Effector memory CD8-positive, alpha-beta T cell (primary cell): ENCODE results near the gene ZNF879.
A peak's percentile ranks its signal among the peaks of the same experiment; 100 is the strongest.

Experiments used
- ATAC-seq: fragments of 150-1000 bp; cut with Tn5 transposase; replicated peaks from 2 replicates; pipeline ENCODE4 v1.10.0; 2021; ENCODE audit warnings: mild to moderate bottlenecking, moderate library complexity
- DNase-seq, 3 experiments: peaks; one replicate each; pipeline ENCODE4 v3.0.0; 2021
- H3K27ac Mint-ChIP-seq, 2 donors: one replicate each; pipeline ENCODE4 v1.8.0; 2022; ENCODE audit warnings: mild to moderate bottlenecking in 2 of 2, mixed read lengths in 2 of 2, moderate library complexity in 2 of 2
- H3K27me3 Mint-ChIP-seq, 2 donors: one replicate each; pipeline ENCODE4 v1.8.0; 2022; ENCODE audit warnings: mixed read lengths in 2 of 2
- H3K36me3 Mint-ChIP-seq: one replicate; pipeline ENCODE4 v1.8.0; 2022; ENCODE audit warnings: mild to moderate bottlenecking, moderate library complexity, mixed read lengths; ENCODE audit not compliant: insufficient read depth
- H3K4me1 Mint-ChIP-seq, 2 donors: one replicate each; pipeline ENCODE4 v1.8.0; 2022; ENCODE audit warnings: low read depth in 2 of 2, mixed read lengths in 2 of 2
- H3K4me3 Mint-ChIP-seq, 2 donors: one replicate each; pipeline ENCODE4 v1.8.0; 2022; ENCODE audit warnings: mild to moderate bottlenecking in 2 of 2, mixed read lengths in 2 of 2, moderate library complexity in 2 of 2
- H3K9me3 Mint-ChIP-seq, 2 donors: one replicate each; pipeline ENCODE4 v1.8.0; 2022; ENCODE audit warnings: mixed read lengths in 2 of 2
- total RNA-seq, 9 experiments: gene quantifications; one replicate each; lab custom pipeline; 2026; lab: John Stamatoyannopoulos, UW

Gene ZNF879
- 5.3 to 24.6 (median 11.4) reads per million in 9 experiments for total RNA-seq

GRCh38 chr5:179023528-179024189 is at the start of gene ZNF879:
Gene ZNF879, plus strand, starts transcription at chr5:179023804. Its CDS starts 1,201 bp downstream, at chr5:179025005.
- Mint-ChIP-seq H3K36me3 (peaks cover 22% of the 10 kb centered on the region), H3K27me3 (no peaks in the 10 kb centered on the region), H3K4me1 (peaks cover 3 to 10% of the 10 kb centered on the region in 2 donors), H3K27ac (peak within 1 kb of the TSS; percentile 56 to 92), H3K4me3 (peak within 1 kb of the TSS; percentile 92 to 95), H3K9me3 (peaks cover under 1 to 18% of the 10 kb centered on the region in 2 donors)
- peak; percentile 90 to 92 (median 90) for DNase-seq
- peak; percentile 92 for ATAC-seq

GRCh38 chr5:178981381-178981780 is 42.2 kb upstream of the ZNF879 start:
- Mint-ChIP-seq H3K27ac (no peak overlapping the region), H3K9me3 (peaks cover 5 to 17% of the 10 kb centered on the region in 2 donors), H3K36me3 (no peaks in the 10 kb centered on the region), H3K4me3 (no peak overlapping the region), H3K4me1 (no peaks in the 10 kb centered on the region), H3K27me3 (peaks cover 10 to 17% of the 10 kb centered on the region in 2 donors)
- ATAC-seq = no peak
- no peak for DNase-seq

- ATAC-seq (no peak), DNase-seq (no peak)
- Mint-ChIP-seq H3K27me3 (peaks cover 5 to 17% of the 10 kb centered on the region in 2 donors), H3K36me3 (no peaks in the 10 kb centered on the region), H3K4me3 (no peak overlapping the region), H3K4me1 (no peaks in the 10 kb centered on the region), H3K27ac (no peak overlapping the region), H3K9me3 (peaks cover under 1 to 15% of the 10 kb centered on the region in 2 donors)
These were observed 40.7 kb upstream of the ZNF879 start for GRCh38 chr5:178982941-178983340.

GRCh38 chr5:178983728-178984127 is 39.9 kb upstream of the ZNF879 start:
- DNase-seq (no peak), ATAC-seq (no peak)
- H3K36me3 Mint-ChIP-seq = no peaks in the 10 kb centered on the region
- no peaks in the 10 kb centered on the region for H3K4me1 Mint-ChIP-seq
- peaks cover 2 to 15% of the 10 kb centered on the region in 2 donors for H3K9me3 Mint-ChIP-seq
- H3K27ac Mint-ChIP-seq = no peak overlapping the region
- peaks cover 5 to 17% of the 10 kb centered on the region in 2 donors for H3K27me3 Mint-ChIP-seq
- no peak overlapping the region for H3K4me3 Mint-ChIP-seq

GRCh38 chr5:178984145-178985072 is 39.2 kb upstream of the ZNF879 start:
- ATAC-seq (no peak), DNase-seq (no peak)
- Mint-ChIP-seq H3K4me1 (no peaks in the 10 kb centered on the region), H3K27ac (no peak overlapping the region), H3K9me3 (peaks cover 2 to 13% of the 10 kb centered on the region in 2 donors), H3K36me3 (no peaks in the 10 kb centered on the region), H3K4me3 (no peak overlapping the region), H3K27me3 (peaks cover 4 to 17% of the 10 kb centered on the region in 2 donors)

- H3K27ac Mint-ChIP-seq = no peak overlapping the region
- H3K4me3 Mint-ChIP-seq = no peak overlapping the region
- DNase-seq = no peak
- peaks cover 2 to 4% of the 10 kb centered on the region in 2 donors for H3K9me3 Mint-ChIP-seq
- H3K4me1 Mint-ChIP-seq = no peaks in the 10 kb centered on the region
- no peaks in the 10 kb centered on the region for H3K36me3 Mint-ChIP-seq
- peaks cover 0 to 3% of the 10 kb centered on the region in 2 donors for H3K27me3 Mint-ChIP-seq
- ATAC-seq = no peak
These were observed 37.2 kb upstream of the ZNF879 start for GRCh38 chr5:178986326-178986960.

GRCh38 chr5:178988436-178989220 is 35.0 kb upstream of the ZNF879 start:
- no peaks in the 10 kb centered on the region for H3K4me1 Mint-ChIP-seq
- no peak overlapping the region for H3K4me3 Mint-ChIP-seq
- no peak overlapping the region for H3K27ac Mint-ChIP-seq
- peaks cover 5 to 22% of the 10 kb centered on the region in 2 donors for H3K27me3 Mint-ChIP-seq
- H3K36me3 Mint-ChIP-seq = no peaks in the 10 kb centered on the region
- peaks cover 0 to 2% of the 10 kb centered on the region in 2 donors for H3K9me3 Mint-ChIP-seq
- no peak for DNase-seq
- ATAC-seq = no peak

GRCh38 chr5:178989311-178989710 is 34.3 kb upstream of the ZNF879 start:
- Mint-ChIP-seq H3K4me1 (no peaks in the 10 kb centered on the region), H3K9me3 (peaks cover 0 to 2% of the 10 kb centered on the region in 2 donors), H3K27me3 (peaks cover 8 to 29% of the 10 kb centered on the region in 2 donors), H3K27ac (no peak overlapping the region), H3K4me3 (no peak overlapping the region), H3K36me3 (no peaks in the 10 kb centered on the region)
- ATAC-seq (no peak), DNase-seq (no peak)

- H3K27me3 Mint-ChIP-seq = peaks cover 11 to 34% of the 10 kb centered on the region in 2 donors
- no peak for DNase-seq
- H3K27ac Mint-ChIP-seq = no peak overlapping the region
- no peak for ATAC-seq
- H3K4me1 Mint-ChIP-seq = no peaks in the 10 kb centered on the region
- H3K9me3 Mint-ChIP-seq = peaks cover 0 to 2% of the 10 kb centered on the region in 2 donors
- no peak overlapping the region for H3K4me3 Mint-ChIP-seq
- H3K36me3 Mint-ChIP-seq = no peaks in the 10 kb centered on the region
These were observed 33.1 kb upstream of the ZNF879 start for GRCh38 chr5:178990491-178990890.

- Mint-ChIP-seq H3K4me3 (no peak overlapping the region), H3K9me3 (peaks cover 0 to 2% of the 10 kb centered on the region in 2 donors), H3K4me1 (no peaks in the 10 kb centered on the region), H3K36me3 (no peaks in the 10 kb centered on the region), H3K27me3 (peaks cover 14 to 44% of the 10 kb centered on the region in 2 donors), H3K27ac (no peak overlapping the region)
- no peak for DNase-seq
- no peak for ATAC-seq
These were observed 32.1 kb upstream of the ZNF879 start for GRCh38 chr5:178991190-178992145.

- H3K9me3 Mint-ChIP-seq = peaks cover 0 to 2% of the 10 kb centered on the region in 2 donors
- H3K4me1 Mint-ChIP-seq = no peaks in the 10 kb centered on the region
- no peak for ATAC-seq
- DNase-seq = no peak
- H3K27ac Mint-ChIP-seq = no peak overlapping the region
- H3K36me3 Mint-ChIP-seq = no peaks in the 10 kb centered on the region
- H3K27me3 Mint-ChIP-seq = peaks cover 23 to 53% of the 10 kb centered on the region in 2 donors
- no peak overlapping the region for H3K4me3 Mint-ChIP-seq
These were observed 31.2 kb upstream of the ZNF879 start for GRCh38 chr5:178992291-178992895.
